SK-N-SH (cell line): ENCODE measurements around the gene UNC119. TPM values are rescaled to one million over a fixed set of nuclear protein-coding genes. Genes with fewer than 3 reads are reported as not detected.

Source experiments
- CTCF ChIA-PET: fragments of 300-600, 350-600 bp; formaldehyde crosslinking; extraction: SDS; loops from one replicate; lab custom pipeline; 2021; lab: Yijun Ruan, JAX
- POLR2A ChIA-PET: fragments of 350-600 bp; sonication (Branson Sonifier 250); formaldehyde crosslinking; extraction: SDS; loops from one replicate; lab custom pipeline; 2020; ENCODE audit warnings: antibody characterized with exemption, inconsistent platforms; lab: Yijun Ruan, JAX
- DNase-seq: peaks from one replicate; pipeline ENCODE4 v3.0.0; 2012
- H2AFZ ChIP-seq: fragments of 200-600 bp; sonication (generic); 2 replicates; pipeline ENCODE4 v1.8.1; 2016; ENCODE audit warnings: antibody characterized with exemption, mild to moderate bottlenecking, low read depth
- H3F3A ChIP-seq: fragments of 200-600 bp; sonication (generic); replicated peaks from 2 replicates; pipeline ENCODE3; 2016; ENCODE audit warnings: antibody characterized with exemption, mild to moderate bottlenecking; ENCODE audit not compliant: insufficient read depth
- H3K27ac ChIP-seq, 2 experiments: fragments of 200-500 bp in 1 of 2; fragments of 200-600 bp in 1 of 2; sonication (Bioruptor generic) in 1 of 2; sonication (generic), shearing (Covaris generic) in 1 of 2; 2 replicates each; pipeline versions ENCODE4 v1.5.1 to v1.6.1; 2014 to 2016; ENCODE audit warnings: low read depth in 2 of 2, inconsistent platforms in 1 of 2, low read length in 1 of 2, mild to moderate bottlenecking in 1 of 2, mixed read lengths in 1 of 2
- H3K27me3 ChIP-seq: fragments of 200-600 bp; sonication (generic), shearing (Covaris generic); 2 replicates; pipeline ENCODE4 v1.6.1; 2016; ENCODE audit warnings: mixed run types; ENCODE audit not compliant: insufficient read depth
- H3K36me3 ChIP-seq, 2 experiments: fragments of 200-500 bp in 1 of 2; fragments of 200-600 bp in 1 of 2; sonication (Bioruptor generic) in 1 of 2; sonication (generic) in 1 of 2; replicated peaks in 1 of 2; 2 replicates each; pipeline versions ENCODE3 to v1.5.1; 2014 to 2016; ENCODE audit warnings: low read length in 1 of 2, mild to moderate bottlenecking in 1 of 2; ENCODE audit not compliant: insufficient read depth in 2 of 2, control insufficient read depth in 1 of 2
- H3K4me1 ChIP-seq, 2 experiments: fragments of 200-500 bp in 1 of 2; fragments of 200-600 bp in 1 of 2; sonication (Bioruptor generic) in 1 of 2; sonication (generic), shearing (Covaris generic) in 1 of 2; 2 replicates each; pipeline versions ENCODE4 v1.5.1 to v1.6.1; 2014 to 2016; ENCODE audit warnings: low read depth in 1 of 2, low read length in 1 of 2, mixed run types in 1 of 2; ENCODE audit not compliant: insufficient read depth in 2 of 2, control insufficient read depth in 1 of 2
- H3K4me2 ChIP-seq: fragments of 200-600 bp; sonication (generic), shearing (Covaris generic); 2 replicates; pipeline ENCODE4 v1.6.1; 2017; ENCODE audit warnings: mixed run types
- H3K4me3 ChIP-seq, 2 experiments: fragments of 200-500 bp in 1 of 2; fragments of 200-600 bp in 1 of 2; sonication (Bioruptor generic) in 1 of 2; sonication (generic), shearing (Covaris generic) in 1 of 2; 2 replicates each; pipeline versions ENCODE4 v1.5.1 to v1.8.1; 2014 to 2016; ENCODE audit warnings: low read depth in 2 of 2, inconsistent platforms in 1 of 2, low read length in 1 of 2, mild to moderate bottlenecking in 1 of 2, mixed read lengths in 1 of 2, moderate library complexity in 1 of 2
- H3K79me2 ChIP-seq: fragments of 200-600 bp; sonication (generic); 2 replicates; pipeline ENCODE4 v1.8.1; 2017; ENCODE audit warnings: mild to moderate bottlenecking; ENCODE audit not compliant: insufficient read depth
- H3K9ac ChIP-seq: fragments of 200-600 bp; sonication (generic); 2 replicates; pipeline ENCODE4 v1.6.1; 2017; ENCODE audit warnings: mixed run types
- H3K9me2 ChIP-seq: fragments of 200-600 bp; sonication (generic); 2 replicates; pipeline ENCODE4 v1.6.1; 2017; ENCODE audit warnings: mixed run types
- H3K9me3 ChIP-seq: fragments of 200-600 bp; sonication (generic); 2 replicates; pipeline ENCODE4 v1.6.1; 2017; ENCODE audit warnings: mixed run types, mild to moderate bottlenecking, moderate library complexity
- H4K20me1 ChIP-seq: fragments of 200-600 bp; sonication (generic); 2 replicates; pipeline ENCODE4 v1.6.1; 2017; ENCODE audit warnings: mild to moderate bottlenecking, mixed run types; ENCODE audit not compliant: insufficient read depth
- EZH2phosphoT487 ChIP-seq: fragments of 200-600 bp; sonication (generic); IDR thresholded peaks from 2 replicates; pipeline ENCODE4 v1.6.1; 2017; ENCODE audit warnings: low read depth, mixed run types, mild to moderate bottlenecking, antibody characterized with exemption, moderate library complexity, borderline replicate concordance
- GABPA ChIP-seq: IDR thresholded peaks from 2 replicates; pipeline ENCODE4 v1.4.0; 2012; ENCODE audit warnings: low read depth, mild to moderate bottlenecking
- GATA2 ChIP-seq: sonication (generic); formaldehyde crosslinking; IDR thresholded peaks from 2 replicates; pipeline ENCODE4 v1.5.0; 2020; ENCODE audit warnings: mild to moderate bottlenecking, missing genetic modification reagents
- JUND ChIP-seq: IDR thresholded peaks from 2 replicates; pipeline ENCODE4 v1.4.0; 2012
- MEF2A ChIP-seq: IDR thresholded peaks from 2 replicates; pipeline ENCODE4 v1.4.0; 2012; ENCODE audit warnings: low read depth, borderline replicate concordance
- MXI1 ChIP-seq: IDR thresholded peaks from 2 replicates; pipeline ENCODE4 v1.6.1; 2012; ENCODE audit warnings: mild to moderate bottlenecking, low read depth, low read length, improper control_type of control experiment
- NFIC ChIP-seq: IDR thresholded peaks from 2 replicates; pipeline ENCODE4 v1.4.0; 2012; ENCODE audit warnings: borderline replicate concordance
- POLR2AphosphoS5 ChIP-seq: IDR thresholded peaks from 2 replicates; pipeline ENCODE4 v1.6.1; 2012; ENCODE audit warnings: low read depth, low read length
- SIN3A ChIP-seq: IDR thresholded peaks from 2 replicates; pipeline ENCODE4 v1.6.1; 2012; ENCODE audit warnings: low read depth, mild to moderate bottlenecking, low read length, moderate library complexity, borderline replicate concordance
- TAF1 ChIP-seq: IDR thresholded peaks from 2 replicates; pipeline ENCODE4 v1.6.1; 2012; ENCODE audit warnings: low read depth, mild to moderate bottlenecking, low read length, moderate library complexity, borderline replicate concordance
- TCF12 ChIP-seq: IDR thresholded peaks from 2 replicates; pipeline ENCODE4 v1.4.0; 2012
- TEAD4 ChIP-seq: IDR thresholded peaks from 2 replicates; pipeline ENCODE4 v1.4.0; 2012; ENCODE audit warnings: mild to moderate bottlenecking, borderline replicate concordance; ENCODE audit not compliant: insufficient read depth
- WGBS: methylation state at CpG from one replicate; pipeline ENCODE4 v1.1.6; 2017; ENCODE audit warnings: low lambda C conversion rate; 5-methylcytosine and 5-hydroxymethylcytosine counted together
- polyA plus RNA-seq, 3 experiments: library from polyadenylated mRNA; depleted of rRNA; stranded (reverse); fragments of >200 nt; gene quantifications; 2 replicates each; pipeline ENCODE4 v1.2.3, GENCODE V29; 2012
- TF ChIP-seq, protein P1 (sequence below): IDR thresholded peaks from 2 replicates; pipeline ENCODE4 v1.4.0; 2012; ENCODE audit warnings: low read depth, borderline replicate concordance
- TF ChIP-seq, protein P2 (sequence below): fragments of 150-350 bp; IDR thresholded peaks from 2 replicates; pipeline ENCODE4 v1.6.1; 2016; ENCODE audit warnings: mild to moderate bottlenecking, low read depth, low read length
- TF ChIP-seq, protein P3 (sequence below): fragments of 150-350 bp; IDR thresholded peaks from 2 replicates; pipeline ENCODE4 v1.6.1; 2017; ENCODE audit warnings: antibody characterized with exemption, low read length, low read depth, borderline replicate concordance
- TF ChIP-seq, protein P4 (sequence below): fragments of 200-600 bp; sonication (generic); IDR thresholded peaks from 2 replicates; pipeline ENCODE4 v1.6.1; 2017; ENCODE audit warnings: antibody characterized with exemption, mild to moderate bottlenecking, moderate library complexity
- TF ChIP-seq, protein P5 (sequence below): IDR thresholded peaks from 2 replicates; pipeline ENCODE4 v1.4.0; 2012; ENCODE audit warnings: low read depth, borderline replicate concordance

The UNC119 gene
- polyA plus RNA-seq, 1 of the 3 experiments (the other 2 are of a cell fraction), result 89.9 TPM

GRCh38 chr17:28505986-28506665 is 46.3 kb downstream of the UNC119 start, which contains the start of gene FOXN1:
FOXN1 (plus strand) TSS chr17:28506348; CDS start chr17:28523970, 17,622 bp downstream.
- no peak within 1 kb of the TSS for H3K9ac ChIP-seq
- peaks cover 0 to 3% of the 10 kb centered on the region in 2 experiments; a peak in 1 of 4 replicates for H3K4me1 ChIP-seq
- H3K4me2 ChIP-seq, result no peak within 1 kb of the TSS
- no peak within 1 kb of the TSS for H3K27ac ChIP-seq
- TF ChIP-seq, protein P1, sequence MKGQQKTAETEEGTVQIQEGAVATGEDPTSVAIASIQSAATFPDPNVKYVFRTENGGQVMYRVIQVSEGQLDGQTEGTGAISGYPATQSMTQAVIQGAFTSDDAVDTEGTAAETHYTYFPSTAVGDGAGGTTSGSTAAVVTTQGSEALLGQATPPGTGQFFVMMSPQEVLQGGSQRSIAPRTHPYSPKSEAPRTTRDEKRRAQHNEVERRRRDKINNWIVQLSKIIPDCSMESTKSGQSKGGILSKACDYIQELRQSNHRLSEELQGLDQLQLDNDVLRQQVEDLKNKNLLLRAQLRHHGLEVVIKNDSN, result no peak
- TF ChIP-seq, protein P2, sequence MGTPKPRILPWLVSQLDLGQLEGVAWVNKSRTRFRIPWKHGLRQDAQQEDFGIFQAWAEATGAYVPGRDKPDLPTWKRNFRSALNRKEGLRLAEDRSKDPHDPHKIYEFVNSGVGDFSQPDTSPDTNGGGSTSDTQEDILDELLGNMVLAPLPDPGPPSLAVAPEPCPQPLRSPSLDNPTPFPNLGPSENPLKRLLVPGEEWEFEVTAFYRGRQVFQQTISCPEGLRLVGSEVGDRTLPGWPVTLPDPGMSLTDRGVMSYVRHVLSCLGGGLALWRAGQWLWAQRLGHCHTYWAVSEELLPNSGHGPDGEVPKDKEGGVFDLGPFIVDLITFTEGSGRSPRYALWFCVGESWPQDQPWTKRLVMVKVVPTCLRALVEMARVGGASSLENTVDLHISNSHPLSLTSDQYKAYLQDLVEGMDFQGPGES, result no peak
- no peak for TF ChIP-seq EZH2phosphoT487
- TF ChIP-seq, protein P3, sequence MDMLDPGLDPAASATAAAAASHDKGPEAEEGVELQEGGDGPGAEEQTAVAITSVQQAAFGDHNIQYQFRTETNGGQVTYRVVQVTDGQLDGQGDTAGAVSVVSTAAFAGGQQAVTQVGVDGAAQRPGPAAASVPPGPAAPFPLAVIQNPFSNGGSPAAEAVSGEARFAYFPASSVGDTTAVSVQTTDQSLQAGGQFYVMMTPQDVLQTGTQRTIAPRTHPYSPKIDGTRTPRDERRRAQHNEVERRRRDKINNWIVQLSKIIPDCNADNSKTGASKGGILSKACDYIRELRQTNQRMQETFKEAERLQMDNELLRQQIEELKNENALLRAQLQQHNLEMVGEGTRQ, result no peak
- TF ChIP-seq, protein P4, sequence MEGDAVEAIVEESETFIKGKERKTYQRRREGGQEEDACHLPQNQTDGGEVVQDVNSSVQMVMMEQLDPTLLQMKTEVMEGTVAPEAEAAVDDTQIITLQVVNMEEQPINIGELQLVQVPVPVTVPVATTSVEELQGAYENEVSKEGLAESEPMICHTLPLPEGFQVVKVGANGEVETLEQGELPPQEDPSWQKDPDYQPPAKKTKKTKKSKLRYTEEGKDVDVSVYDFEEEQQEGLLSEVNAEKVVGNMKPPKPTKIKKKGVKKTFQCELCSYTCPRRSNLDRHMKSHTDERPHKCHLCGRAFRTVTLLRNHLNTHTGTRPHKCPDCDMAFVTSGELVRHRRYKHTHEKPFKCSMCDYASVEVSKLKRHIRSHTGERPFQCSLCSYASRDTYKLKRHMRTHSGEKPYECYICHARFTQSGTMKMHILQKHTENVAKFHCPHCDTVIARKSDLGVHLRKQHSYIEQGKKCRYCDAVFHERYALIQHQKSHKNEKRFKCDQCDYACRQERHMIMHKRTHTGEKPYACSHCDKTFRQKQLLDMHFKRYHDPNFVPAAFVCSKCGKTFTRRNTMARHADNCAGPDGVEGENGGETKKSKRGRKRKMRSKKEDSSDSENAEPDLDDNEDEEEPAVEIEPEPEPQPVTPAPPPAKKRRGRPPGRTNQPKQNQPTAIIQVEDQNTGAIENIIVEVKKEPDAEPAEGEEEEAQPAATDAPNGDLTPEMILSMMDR, result no peak
- TF ChIP-seq NFIC, result no peak
- TF ChIP-seq MXI1, result no peak
- no peak for TF ChIP-seq JUND
- TF ChIP-seq TAF1, result no peak
- H3K36me3 ChIP-seq, result no peaks in the 10 kb centered on the region
- no peak for DNase-seq
- ChIA-PET CTCF (interaction anchor here (0.9 to 2.9 kb wide), 5 partner anchors 12 to 41 kb away, joined by 3 to 13 read pairs (median 3); no protein-coding TSS in a partner anchor), POLR2A (no interaction called here)
- H3K79me2 ChIP-seq, result no peaks in the 10 kb centered on the region
- H4K20me1 ChIP-seq, result no peaks in the 10 kb centered on the region
- no peak within 1 kb of the TSS for H3K4me3 ChIP-seq
- no peaks in the 10 kb centered on the region for H3F3A ChIP-seq
- H2AFZ ChIP-seq, result no peak within 1 kb of the TSS
- no peaks in the 10 kb centered on the region for H3K9me3 ChIP-seq
- H3K9me2 ChIP-seq, result no peaks in the 10 kb centered on the region
- WGBS, result 64% methylated on average over 28 of the region's 28 CpGs
- peaks cover 11% of the 10 kb centered on the region; the same call in 1 of the 2 replicates for H3K27me3 ChIP-seq

DNA sequence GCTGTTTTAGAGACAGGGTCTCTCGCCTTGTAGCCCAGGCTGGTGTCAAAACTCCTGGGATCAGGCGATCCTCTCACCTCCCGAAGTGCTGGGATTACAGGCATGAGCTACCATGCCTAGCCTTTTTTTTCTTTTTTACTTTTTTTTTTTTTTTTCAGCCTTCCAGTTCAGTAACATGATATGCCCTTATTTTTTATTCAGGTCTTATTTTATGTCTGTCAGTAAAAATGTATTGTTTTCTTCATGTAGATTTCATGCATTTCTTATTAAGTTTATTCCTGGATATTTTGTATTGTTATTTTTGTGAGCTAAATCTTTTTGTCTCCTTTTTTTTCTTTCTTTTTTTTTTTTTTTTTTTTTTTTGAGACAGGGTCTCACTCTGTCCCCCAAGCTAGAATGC is 49.0 kb downstream of the UNC119 start:
- H3K36me3 ChIP-seq, result no peaks in the 10 kb centered on the region
- no peaks in the 10 kb centered on the region for H3K79me2 ChIP-seq
- H3K4me1 ChIP-seq, result peaks cover 0 to 8% of the 10 kb centered on the region in 2 experiments; a peak in 1 of 4 replicates
- ChIA-PET CTCF (interaction anchor here (0.9 to 2.7 kb wide), 4 partner anchors 10 to 109 kb away, joined by 3 to 10 read pairs (median 4); no protein-coding TSS in a partner anchor), POLR2A (interaction anchor here (0.7 kb wide), 1 partner anchor 129 kb away, joined by 4 read pairs; no protein-coding TSS in a partner anchor)
- H3K27me3 ChIP-seq, result peaks cover 11% of the 10 kb centered on the region; the same call in 1 of the 2 replicates
- no peak overlapping the region for H3K27ac ChIP-seq
- no peaks in the 10 kb centered on the region for H3K9me2 ChIP-seq
- H3K4me2 ChIP-seq, result no peak overlapping the region
- no peak for DNase-seq
- no peaks in the 10 kb centered on the region for H3F3A ChIP-seq
- 56% methylated on average over 3 of the region's 3 CpGs for WGBS
- H4K20me1 ChIP-seq, result no peaks in the 10 kb centered on the region
- no peaks in the 10 kb centered on the region for H3K9me3 ChIP-seq
- H3K4me3 ChIP-seq, result no peak overlapping the region
- no peak overlapping the region for H3K9ac ChIP-seq
- no peak overlapping the region for H2AFZ ChIP-seq
- no peak for TF ChIP-seq TEAD4
- no peak for TF ChIP-seq GABPA
- TF ChIP-seq JUND, result no peak
- no peak for TF ChIP-seq GATA2
- TF ChIP-seq SIN3A, result no peak
- no peak for TF ChIP-seq MEF2A
- no peak for TF ChIP-seq POLR2AphosphoS5
- TF ChIP-seq, protein P5, sequence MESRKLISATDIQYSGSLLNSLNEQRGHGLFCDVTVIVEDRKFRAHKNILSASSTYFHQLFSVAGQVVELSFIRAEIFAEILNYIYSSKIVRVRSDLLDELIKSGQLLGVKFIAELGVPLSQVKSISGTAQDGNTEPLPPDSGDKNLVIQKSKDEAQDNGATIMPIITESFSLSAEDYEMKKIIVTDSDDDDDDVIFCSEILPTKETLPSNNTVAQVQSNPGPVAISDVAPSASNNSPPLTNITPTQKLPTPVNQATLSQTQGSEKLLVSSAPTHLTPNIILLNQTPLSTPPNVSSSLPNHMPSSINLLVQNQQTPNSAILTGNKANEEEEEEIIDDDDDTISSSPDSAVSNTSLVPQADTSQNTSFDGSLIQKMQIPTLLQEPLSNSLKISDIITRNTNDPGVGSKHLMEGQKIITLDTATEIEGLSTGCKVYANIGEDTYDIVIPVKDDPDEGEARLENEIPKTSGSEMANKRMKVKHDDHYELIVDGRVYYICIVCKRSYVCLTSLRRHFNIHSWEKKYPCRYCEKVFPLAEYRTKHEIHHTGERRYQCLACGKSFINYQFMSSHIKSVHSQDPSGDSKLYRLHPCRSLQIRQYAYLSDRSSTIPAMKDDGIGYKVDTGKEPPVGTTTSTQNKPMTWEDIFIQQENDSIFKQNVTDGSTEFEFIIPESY, result no peak
- no peak for TF ChIP-seq TCF12
